ENCODE data around the gene TIMMDC1.
"Not testable (repeated sequence)": the region's sequence is repeated elsewhere in the genome, so short reads cannot be mapped to it uniquely, and the experiment has no call there.

Gene TIMMDC1

DNA sequence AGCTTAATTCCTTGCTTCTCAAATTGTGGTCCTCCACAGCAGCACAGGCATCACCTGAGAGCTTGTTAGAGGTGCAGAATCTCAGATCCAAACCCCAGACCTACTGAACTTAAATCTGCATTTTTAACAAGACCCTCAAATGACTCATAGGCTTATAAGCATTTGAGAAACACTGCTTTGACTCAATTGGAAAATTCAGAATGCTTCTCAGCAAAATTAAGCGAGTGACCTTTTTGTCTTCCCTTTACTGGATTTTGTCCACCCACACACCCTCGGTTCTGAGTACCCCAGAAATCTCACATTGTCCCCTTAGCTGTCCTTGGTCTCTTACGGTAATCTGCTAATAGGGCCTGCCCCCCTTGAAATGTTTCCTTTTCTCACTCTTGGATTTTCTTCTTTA lies 43.2 kb downstream of the TIMMDC1 start:
- TF ChIP-seq, protein P1, sequence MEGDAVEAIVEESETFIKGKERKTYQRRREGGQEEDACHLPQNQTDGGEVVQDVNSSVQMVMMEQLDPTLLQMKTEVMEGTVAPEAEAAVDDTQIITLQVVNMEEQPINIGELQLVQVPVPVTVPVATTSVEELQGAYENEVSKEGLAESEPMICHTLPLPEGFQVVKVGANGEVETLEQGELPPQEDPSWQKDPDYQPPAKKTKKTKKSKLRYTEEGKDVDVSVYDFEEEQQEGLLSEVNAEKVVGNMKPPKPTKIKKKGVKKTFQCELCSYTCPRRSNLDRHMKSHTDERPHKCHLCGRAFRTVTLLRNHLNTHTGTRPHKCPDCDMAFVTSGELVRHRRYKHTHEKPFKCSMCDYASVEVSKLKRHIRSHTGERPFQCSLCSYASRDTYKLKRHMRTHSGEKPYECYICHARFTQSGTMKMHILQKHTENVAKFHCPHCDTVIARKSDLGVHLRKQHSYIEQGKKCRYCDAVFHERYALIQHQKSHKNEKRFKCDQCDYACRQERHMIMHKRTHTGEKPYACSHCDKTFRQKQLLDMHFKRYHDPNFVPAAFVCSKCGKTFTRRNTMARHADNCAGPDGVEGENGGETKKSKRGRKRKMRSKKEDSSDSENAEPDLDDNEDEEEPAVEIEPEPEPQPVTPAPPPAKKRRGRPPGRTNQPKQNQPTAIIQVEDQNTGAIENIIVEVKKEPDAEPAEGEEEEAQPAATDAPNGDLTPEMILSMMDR (IDR thresholded peaks at IDR 0.05; ENCODE audit: control insufficient read depth, extremely low read depth, insufficient read depth), result no peak
- H3K4me3 ChIP-seq (ENCODE audit: low read depth, low read length), result no peak overlapping the region
- no peak for DNase-seq (ENCODE audit: low read depth)

DNA sequence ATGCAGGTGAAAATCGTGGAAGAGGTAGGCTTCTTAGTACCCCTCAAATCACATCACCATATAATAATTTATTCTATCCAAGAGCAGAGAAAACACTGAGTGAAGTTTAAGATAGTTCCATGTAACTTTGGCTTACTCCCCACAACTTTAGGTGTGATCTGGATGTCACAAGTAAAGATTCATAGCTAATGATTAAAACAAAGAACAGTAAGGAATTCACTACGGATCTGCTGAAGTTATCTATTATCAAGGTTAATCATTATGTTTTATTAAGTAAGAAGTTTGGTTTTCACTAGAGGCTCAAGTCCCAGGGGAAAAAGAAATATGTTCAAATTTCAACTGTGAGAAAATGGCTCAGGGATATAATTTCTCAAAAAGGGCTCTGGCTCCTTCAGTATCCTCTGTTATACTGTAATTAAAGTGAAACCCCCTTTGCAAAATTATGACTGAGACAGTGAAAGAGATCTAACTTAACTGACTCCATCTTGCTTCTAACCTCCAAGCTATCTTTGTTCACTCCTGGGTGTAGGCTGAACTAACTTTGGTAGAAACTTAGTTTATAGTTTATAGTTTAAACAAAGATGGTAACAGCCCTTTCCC lies 43.9 kb downstream of the TIMMDC1 start:
- TF ChIP-seq, protein P1 (IDR thresholded peaks at IDR 0.05; ENCODE audit: control insufficient read depth, extremely low read depth, insufficient read depth), result no peak
- DNase-seq (ENCODE audit: low read depth), result no peak
- no peak overlapping the region for H3K4me3 ChIP-seq (ENCODE audit: low read depth, low read length)

DNA sequence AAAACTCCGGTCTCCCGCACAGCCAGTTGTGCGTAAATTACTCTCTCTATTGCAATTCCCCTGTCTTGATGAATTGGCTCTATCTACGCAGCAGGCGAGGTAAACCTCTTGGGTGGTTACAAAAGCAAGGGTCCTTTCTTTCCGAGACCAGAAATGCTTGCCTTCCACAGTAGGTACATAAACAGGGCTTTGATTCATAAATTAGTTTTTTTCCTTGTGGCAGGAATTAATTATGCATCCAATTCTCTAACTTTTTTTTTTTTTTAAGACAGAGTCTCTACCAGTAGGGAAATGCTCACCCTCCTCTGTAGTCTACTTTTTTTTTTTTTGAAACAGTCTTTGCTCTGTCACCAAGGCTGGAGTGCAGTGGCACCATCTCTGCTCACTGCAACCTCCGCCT lies 44.8 kb downstream of the TIMMDC1 start:
- DNase-seq (ENCODE audit: low read depth), result no peak
- H3K4me3 ChIP-seq (ENCODE audit: low read depth, low read length), result no peak overlapping the region
- TF ChIP-seq, protein P1 (IDR thresholded peaks at IDR 0.05; ENCODE audit: control insufficient read depth, extremely low read depth, insufficient read depth), result no peak

DNA sequence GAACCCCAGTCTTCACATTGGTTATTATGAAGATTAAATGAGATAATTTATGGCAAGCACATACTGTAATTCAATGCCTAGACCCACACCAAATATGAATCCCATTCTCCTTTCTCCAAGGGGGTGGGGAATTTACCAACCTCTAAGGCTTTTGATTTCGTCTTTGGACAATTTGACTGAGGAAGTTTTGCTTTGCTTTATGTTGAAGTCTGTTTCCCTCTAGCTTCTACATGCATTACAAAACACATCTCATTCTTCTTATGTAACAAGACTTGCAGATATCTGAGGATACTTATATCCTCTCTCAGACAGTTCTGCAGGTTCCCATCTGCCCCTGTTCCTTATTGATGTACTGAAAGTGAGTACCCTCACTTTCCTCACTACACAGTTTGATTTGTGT lies 48.9 kb downstream of the TIMMDC1 start:
- H3K4me3 ChIP-seq (ENCODE audit: low read depth, low read length), result no peak overlapping the region
- TF ChIP-seq, protein P1 (IDR thresholded peaks at IDR 0.05; ENCODE audit: control insufficient read depth, extremely low read depth, insufficient read depth), result no peak
- no peak for DNase-seq (ENCODE audit: low read depth)

DNA sequence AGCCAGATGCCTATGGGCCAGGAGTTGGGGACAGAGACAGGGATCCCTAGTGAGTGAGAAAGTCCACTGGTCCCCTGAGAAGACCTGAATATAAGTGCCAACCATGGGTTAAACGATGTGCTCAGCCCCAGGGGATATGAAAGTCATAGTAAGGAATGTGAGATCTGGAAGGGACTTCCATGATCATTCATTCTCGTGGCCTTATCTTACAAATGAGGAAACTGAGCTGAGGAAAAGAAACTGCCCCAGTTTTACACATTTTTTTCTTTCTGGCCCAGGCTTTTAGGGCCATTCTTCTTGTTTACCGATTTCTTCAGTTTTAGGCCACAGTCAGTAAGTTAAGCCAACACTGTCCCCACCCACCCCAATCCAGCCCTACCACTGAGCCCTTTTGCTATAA lies 50.0 kb downstream of the TIMMDC1 start:
- TF ChIP-seq, protein P1 (IDR thresholded peaks at IDR 0.05; ENCODE audit: control insufficient read depth, extremely low read depth, insufficient read depth), result no peak
- DNase-seq (ENCODE audit: low read depth), result no peak
- H3K4me3 ChIP-seq (ENCODE audit: low read depth, low read length), result no peak overlapping the region

DNA sequence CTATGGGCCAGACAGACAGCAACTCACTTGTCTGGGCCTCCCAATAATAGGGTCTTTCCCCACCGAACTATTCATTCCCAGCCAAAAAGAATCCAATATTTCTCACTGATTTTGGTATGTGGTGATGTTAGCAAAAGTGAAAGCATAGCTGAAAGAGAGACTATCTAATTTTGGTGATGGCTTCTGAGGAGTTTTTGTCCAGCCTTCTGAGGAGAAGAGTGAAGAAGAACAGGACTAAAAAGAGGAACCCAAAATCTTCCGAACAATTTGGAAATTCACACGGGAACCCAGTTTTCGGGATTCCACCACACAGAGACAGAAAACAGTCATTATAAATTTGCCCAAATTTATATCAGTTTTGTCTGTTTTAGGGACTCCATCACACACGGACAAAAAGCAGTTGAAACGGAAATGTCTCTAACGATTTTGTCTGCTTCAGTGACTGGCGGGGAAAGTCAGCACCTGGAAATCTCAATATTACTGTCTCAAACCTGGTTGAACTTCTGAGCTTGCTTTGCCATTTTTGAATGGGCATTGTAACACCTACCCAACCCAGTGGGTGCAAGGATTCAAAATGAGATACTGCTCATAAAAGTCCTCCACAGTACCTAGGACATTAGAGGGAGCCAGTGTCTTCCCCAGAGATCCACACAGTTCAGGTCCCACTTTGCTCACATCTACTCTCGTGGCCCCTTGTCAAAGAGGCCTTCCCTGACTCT lies 52.0 kb downstream of the TIMMDC1 start:
- TF ChIP-seq, protein P1 (IDR thresholded peaks at IDR 0.05; ENCODE audit: control insufficient read depth, extremely low read depth, insufficient read depth), result no peak
- H3K4me3 ChIP-seq (ENCODE audit: low read depth, low read length), result no peak overlapping the region
- DNase-seq (ENCODE audit: low read depth), result no peak

DNA sequence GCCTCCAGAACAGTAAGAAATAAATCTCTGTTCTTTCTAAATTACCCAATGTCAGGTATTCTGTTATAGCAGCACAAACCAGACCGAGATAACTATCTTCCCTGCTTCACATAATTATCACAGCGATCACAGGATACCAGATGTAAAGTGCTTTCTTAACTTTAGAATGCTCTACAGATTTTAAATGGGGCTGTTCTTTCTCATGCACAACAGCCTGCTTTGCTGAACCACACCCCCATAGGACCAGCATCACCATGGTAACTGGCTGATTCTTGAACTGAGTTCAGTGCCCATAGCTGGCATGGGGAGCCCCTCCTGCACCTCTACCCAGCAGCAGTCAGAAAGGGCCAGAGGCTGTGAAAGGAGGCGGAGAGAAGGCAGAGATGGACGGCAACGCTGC lies 53.3 kb downstream of the TIMMDC1 start:
- TF ChIP-seq, protein P1 (IDR thresholded peaks at IDR 0.05; ENCODE audit: control insufficient read depth, extremely low read depth, insufficient read depth), result no peak
- DNase-seq (ENCODE audit: low read depth), result no peak

DNA sequence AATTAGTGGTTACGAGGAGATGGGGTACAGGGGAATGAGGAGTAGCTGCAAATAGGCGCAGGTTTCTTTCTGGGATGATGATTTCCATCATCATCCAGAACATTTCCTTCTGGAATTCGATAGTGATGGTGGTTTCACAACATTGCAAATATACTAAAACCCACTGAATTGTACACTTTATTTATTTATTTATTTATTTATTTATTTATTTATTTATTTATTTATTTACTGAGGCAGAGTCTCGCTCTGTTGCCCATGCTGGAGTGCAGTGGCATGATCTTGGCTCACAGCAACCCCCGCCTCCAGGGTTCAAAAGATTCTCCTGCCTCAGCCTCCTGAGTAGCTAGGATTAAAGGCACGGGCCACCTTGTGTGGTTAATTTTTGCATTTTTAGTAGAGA lies 54.6 kb downstream of the TIMMDC1 start:
- not testable (repeated sequence) for DNase-seq (ENCODE audit: low read depth); H3K4me3 ChIP-seq (ENCODE audit: low read depth, low read length)

More for the DNA sequence above, 53.3 kb downstream of the TIMMDC1 start:
- H3K4me3 ChIP-seq (ENCODE audit: low read depth, low read length), result no peak overlapping the region
